ENCODE data around the gene ADAM12.

DNA sequence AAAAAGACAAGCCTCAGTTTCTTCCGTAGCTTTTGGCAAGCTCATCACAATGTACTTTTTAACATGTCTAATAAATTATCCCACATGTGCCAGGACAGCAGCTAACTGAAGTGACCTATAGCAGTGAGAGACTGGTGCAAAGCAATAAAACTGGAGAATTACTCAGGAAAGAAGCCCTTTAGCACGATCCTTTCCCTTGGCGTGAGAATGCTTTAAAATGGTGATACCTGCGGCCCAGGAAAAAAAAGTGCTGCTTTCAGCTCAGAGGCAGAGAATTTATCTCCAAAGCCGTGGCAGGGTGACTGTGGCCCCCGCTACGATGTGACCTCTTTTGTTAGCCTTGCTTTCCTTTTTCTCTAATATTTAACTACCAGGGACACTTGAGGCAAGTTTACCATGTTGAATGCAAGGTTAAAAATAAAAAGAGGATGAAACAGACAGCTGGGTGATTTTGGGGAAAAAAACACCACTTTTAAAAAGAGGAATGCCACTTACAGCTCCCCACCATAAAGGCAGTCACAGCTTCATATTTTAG, 307.9 kb downstream of the ADAM12 start:
- TF ChIP-seq, protein P1, sequence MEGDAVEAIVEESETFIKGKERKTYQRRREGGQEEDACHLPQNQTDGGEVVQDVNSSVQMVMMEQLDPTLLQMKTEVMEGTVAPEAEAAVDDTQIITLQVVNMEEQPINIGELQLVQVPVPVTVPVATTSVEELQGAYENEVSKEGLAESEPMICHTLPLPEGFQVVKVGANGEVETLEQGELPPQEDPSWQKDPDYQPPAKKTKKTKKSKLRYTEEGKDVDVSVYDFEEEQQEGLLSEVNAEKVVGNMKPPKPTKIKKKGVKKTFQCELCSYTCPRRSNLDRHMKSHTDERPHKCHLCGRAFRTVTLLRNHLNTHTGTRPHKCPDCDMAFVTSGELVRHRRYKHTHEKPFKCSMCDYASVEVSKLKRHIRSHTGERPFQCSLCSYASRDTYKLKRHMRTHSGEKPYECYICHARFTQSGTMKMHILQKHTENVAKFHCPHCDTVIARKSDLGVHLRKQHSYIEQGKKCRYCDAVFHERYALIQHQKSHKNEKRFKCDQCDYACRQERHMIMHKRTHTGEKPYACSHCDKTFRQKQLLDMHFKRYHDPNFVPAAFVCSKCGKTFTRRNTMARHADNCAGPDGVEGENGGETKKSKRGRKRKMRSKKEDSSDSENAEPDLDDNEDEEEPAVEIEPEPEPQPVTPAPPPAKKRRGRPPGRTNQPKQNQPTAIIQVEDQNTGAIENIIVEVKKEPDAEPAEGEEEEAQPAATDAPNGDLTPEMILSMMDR (IDR thresholded peaks at IDR 0.05): no peak
- no peak for TF ChIP-seq POLR2A (IDR thresholded peaks at IDR 0.05)
- TF ChIP-seq POLR2AphosphoS5 (IDR thresholded peaks at IDR 0.05): no peak

Data from prostate gland (tissue), 2 donors.